ENCODE results near the gene SKAP2. TPM values are rescaled to one million over a fixed set of nuclear protein-coding genes. Genes with fewer than 3 reads are reported as not detected.

The SKAP2 gene
- total and polyA plus RNA-seq, 2 donors (not counting 3 experiments of a cell fraction or from before 2014, with no cell fraction given) = 4.0 to 27.6 TPM

DNA sequence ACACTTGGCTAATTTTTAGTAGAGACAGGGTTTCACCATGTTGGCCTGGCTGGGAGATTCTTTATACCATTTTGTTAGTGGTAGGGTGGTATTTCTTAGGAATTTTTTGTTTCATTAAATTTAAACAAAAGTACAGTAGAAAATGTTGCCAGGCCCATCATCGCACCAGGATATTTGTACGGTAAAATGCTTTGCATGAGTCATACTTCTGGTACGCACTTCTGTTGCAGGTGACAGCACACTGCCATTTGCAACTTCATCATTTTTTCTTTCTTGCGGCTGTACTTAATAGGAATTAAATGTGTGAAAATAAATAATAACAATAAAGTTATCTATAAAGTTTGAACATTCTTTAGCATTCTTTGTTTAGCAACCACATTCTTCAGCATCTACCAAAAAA lies 195.6 kb downstream of the SKAP2 start:
- H2AFZ ChIP-seq (ENCODE audit: low read depth, low read length) = no peak overlapping the region
- no peak for DNase-seq (ENCODE audit: low read depth, low spot score)
- no peak overlapping the region for H3K4me2 ChIP-seq (ENCODE audit: insufficient read depth, low read length)
- ChIA-PET CTCF (interaction anchor here (2.4 to 7.6 kb wide), 2 partner anchors 295 to 299 kb away, joined by 66 to 345 read pairs; no protein-coding TSS in a partner anchor), POLR2A (no interaction called here)
- no peaks in the 10 kb centered on the region for H3K79me2 ChIP-seq (ENCODE audit: control insufficient read depth, insufficient read depth, low read length)
- TF ChIP-seq MYC (IDR thresholded peaks at IDR 0.05; ENCODE audit: low read depth, low read length) (no peak), MAX (IDR thresholded peaks at IDR 0.05; ENCODE audit: insufficient read depth, insufficient read length) (no peak), JUN (IDR thresholded peaks at IDR 0.05; ENCODE audit: borderline replicate concordance, insufficient read depth, insufficient read length, low read depth) (no peak), EZH2 (IDR thresholded peaks at IDR 0.05; ENCODE audit: borderline replicate concordance, low read depth, low read length, severe bottlenecking) (no peak), GATA2 (IDR thresholded peaks at IDR 0.05; ENCODE audit: insufficient read depth, insufficient read length, low read depth, low read length) (no peak), POLR2AphosphoS5 (IDR thresholded peaks at IDR 0.05; ENCODE audit: insufficient read depth, low read depth, low read length) (no peak), POLR2A (IDR thresholded peaks at IDR 0.05; ENCODE audit: low read depth, low read length) (no peak), FOS (IDR thresholded peaks at IDR 0.05; ENCODE audit: borderline replicate concordance, insufficient read depth, low read length) (no peak)
- TF ChIP-seq, protein P1, sequence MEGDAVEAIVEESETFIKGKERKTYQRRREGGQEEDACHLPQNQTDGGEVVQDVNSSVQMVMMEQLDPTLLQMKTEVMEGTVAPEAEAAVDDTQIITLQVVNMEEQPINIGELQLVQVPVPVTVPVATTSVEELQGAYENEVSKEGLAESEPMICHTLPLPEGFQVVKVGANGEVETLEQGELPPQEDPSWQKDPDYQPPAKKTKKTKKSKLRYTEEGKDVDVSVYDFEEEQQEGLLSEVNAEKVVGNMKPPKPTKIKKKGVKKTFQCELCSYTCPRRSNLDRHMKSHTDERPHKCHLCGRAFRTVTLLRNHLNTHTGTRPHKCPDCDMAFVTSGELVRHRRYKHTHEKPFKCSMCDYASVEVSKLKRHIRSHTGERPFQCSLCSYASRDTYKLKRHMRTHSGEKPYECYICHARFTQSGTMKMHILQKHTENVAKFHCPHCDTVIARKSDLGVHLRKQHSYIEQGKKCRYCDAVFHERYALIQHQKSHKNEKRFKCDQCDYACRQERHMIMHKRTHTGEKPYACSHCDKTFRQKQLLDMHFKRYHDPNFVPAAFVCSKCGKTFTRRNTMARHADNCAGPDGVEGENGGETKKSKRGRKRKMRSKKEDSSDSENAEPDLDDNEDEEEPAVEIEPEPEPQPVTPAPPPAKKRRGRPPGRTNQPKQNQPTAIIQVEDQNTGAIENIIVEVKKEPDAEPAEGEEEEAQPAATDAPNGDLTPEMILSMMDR (IDR thresholded peaks at IDR 0.05; ENCODE audit: extremely low read depth in 1 of 2, insufficient read depth in 1 of 2, low read depth in 1 of 2, low read length in 2 of 2) = no peak
- no peaks in the 10 kb centered on the region for H4K20me1 ChIP-seq (replicated peaks; ENCODE audit: control insufficient read depth, extremely low read depth, insufficient read depth, low read length)
- H3K9me1 ChIP-seq (replicated peaks; ENCODE audit: control insufficient read depth, extremely low read depth, insufficient read depth, low read length) = no peaks in the 10 kb centered on the region
- H3K4me1 ChIP-seq (ENCODE audit: control insufficient read depth, extremely low read depth, insufficient read depth, low read length) = peaks cover 3% of the 10 kb centered on the region
- H3K9me3 ChIP-seq (replicated peaks; ENCODE audit: control insufficient read depth, insufficient read depth, low read length) = no peaks in the 10 kb centered on the region
- BruUV-seq (replicated peaks) = no TSS peak
- H3K4me3 ChIP-seq (replicated peaks in 1 of 3; ENCODE audit: insufficient read depth in 1 of 3, low read depth in 1 of 3, low read length in 3 of 3) = no peak overlapping the region
- H3K27ac ChIP-seq (ENCODE audit: insufficient read depth, low read depth, low read length) = no peak overlapping the region
- dilution Hi-C loops (cut with MboI; ENCODE audit: extremely low pct_ligation_motif_present, low sequenced_read_pairs) = no loop called here
- no peak overlapping the region for H3K9ac ChIP-seq (replicated peaks; ENCODE audit: extremely low read depth, insufficient read depth, low read length)
- no peaks in the 10 kb centered on the region for H3K27me3 ChIP-seq (ENCODE audit: control insufficient read depth in 2 of 2, insufficient read depth in 2 of 2, low read length in 2 of 2)
- no peaks in the 10 kb centered on the region for H3K36me3 ChIP-seq (ENCODE audit: control insufficient read depth in 2 of 2, extremely low read depth in 1 of 2, insufficient read depth in 2 of 2, low read length in 2 of 2)
- no peak for FAIRE-seq
- intact Hi-C loops (cut with micrococcal nuclease) = loop anchor here (5.0 to 10.0 kb wide), 4 partner anchors 222 to 804 kb away; partner anchors contain the start of gene NFE2L3
